Measurements from ENCODE around the gene CLCN3.

GRCh38 chr4:169730564-169730963 lies 110.2 kb downstream of the CLCN3 start:
- TF ChIP-seq CTCF (IDR thresholded peaks at IDR 0.05; ENCODE audit: low read length), result no peak
- no peak for TF ChIP-seq EZH2 (IDR thresholded peaks at IDR 0.05; ENCODE audit: borderline replicate concordance, low read length)
